H1 (cell line): ENCODE data around the gene PKM. TPM values are rescaled to one million over a fixed set of nuclear protein-coding genes. Genes with fewer than 3 reads are reported as not detected.

ENCODE experiments used
- CEBPB ChIP-seq: IDR thresholded peaks from 2 replicates; pipeline ENCODE4 v1.6.1; 2012; ENCODE audit warnings: low read depth, low read length
- NRF1 ChIP-seq: IDR thresholded peaks from 2 replicates; pipeline ENCODE4 v1.6.1; 2011; ENCODE audit warnings: mild to moderate bottlenecking, low read depth, low read length, improper control_type of control experiment
- RNF2 ChIP-seq: fragments of 200-900, 300-1000 bp; sonication (generic); IDR thresholded peaks from 2 replicates; pipeline ENCODE4 v1.7.1; 2016; ENCODE audit warnings: borderline replicate concordance, low read depth, mild to moderate bottlenecking, antibody characterized with exemption, low read length; ENCODE audit not compliant: poor library complexity, severe bottlenecking; ENCODE audit errors: missing control alignments
- SRF ChIP-seq: IDR thresholded peaks from 2 replicates; pipeline ENCODE4 v1.6.1; 2011; ENCODE audit warnings: mild to moderate bottlenecking, low read depth, low read length, moderate library complexity
- TAF1 ChIP-seq: IDR thresholded peaks from 2 replicates; pipeline ENCODE4 v1.6.1; 2011; ENCODE audit warnings: mild to moderate bottlenecking, low read depth, low read length
- polyA plus RNA-seq, 7 experiments: library from polyadenylated mRNA; depleted of rRNA in 3 of 7; stranded (reverse) in 5 of 7; unstranded in 2 of 7; fragments of >200 nt in 5 of 7; fragments of 200-250 nt in 2 of 7; gene quantifications; 1 replicate in 5 of 7; 2 replicates in 1 of 7; 4 replicates in 1 of 7; pipeline versions ENCODE4 v1.2.1 to v1.2.3, GENCODE V29; 2011 to 2013; ENCODE audit warnings: missing spikeins in 2 of 7, mixed read lengths in 2 of 7
- total RNA-seq: library from RNA; stranded (reverse); fragmentation: NEBNext Ultra II Directional; extraction: Animal tissue kit (Norgen Biotek cat#: 25700); gene quantifications from 2 replicates; pipeline ENCODE4 v1.2.1, GENCODE V29; 2021

The PKM gene
- total and polyA plus RNA-seq, 2 of the 8 experiments (the other 6 are each of a cell fraction or from before 2014, with no cell fraction given), result 780 to 856 TPM

DNA sequence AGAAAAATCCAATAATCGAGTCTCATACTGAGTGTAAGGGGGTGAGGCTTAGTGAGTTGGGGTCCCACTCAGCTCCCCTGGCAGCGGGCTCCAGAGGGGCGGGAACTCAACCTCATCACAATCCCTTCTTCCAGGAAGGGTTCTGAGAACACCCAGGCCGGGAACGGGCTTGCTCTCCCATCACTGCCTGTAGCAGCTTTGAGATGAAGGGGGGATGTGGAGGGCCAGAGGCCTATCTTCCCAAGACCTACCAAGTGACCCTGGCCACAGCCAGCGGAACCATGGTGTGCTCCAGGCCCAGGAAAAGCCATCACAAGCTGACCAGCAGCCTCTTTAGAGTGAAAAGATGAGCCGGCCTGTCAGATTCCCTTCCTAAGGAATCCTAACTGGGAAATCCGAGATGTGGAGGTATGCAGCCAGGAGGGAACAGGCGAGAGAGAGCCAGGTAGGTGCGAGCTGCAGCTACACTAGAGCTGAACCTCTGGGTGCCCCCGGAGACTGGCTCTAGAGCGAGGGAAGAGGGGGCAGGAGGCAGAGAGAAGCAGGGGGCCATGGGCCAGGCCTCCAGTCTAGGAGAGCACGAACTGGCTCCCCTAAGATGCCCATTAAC, 51.9 kb downstream of the PKM start (continued):
- TF ChIP-seq SRF, result no peak
- TF ChIP-seq TAF1, result no peak
- no peak for TF ChIP-seq CEBPB
- TF ChIP-seq RNF2, result no peak
- TF ChIP-seq NRF1, result no peak
